ENCODE results near the gene TBCD.

Gene TBCD

DNA sequence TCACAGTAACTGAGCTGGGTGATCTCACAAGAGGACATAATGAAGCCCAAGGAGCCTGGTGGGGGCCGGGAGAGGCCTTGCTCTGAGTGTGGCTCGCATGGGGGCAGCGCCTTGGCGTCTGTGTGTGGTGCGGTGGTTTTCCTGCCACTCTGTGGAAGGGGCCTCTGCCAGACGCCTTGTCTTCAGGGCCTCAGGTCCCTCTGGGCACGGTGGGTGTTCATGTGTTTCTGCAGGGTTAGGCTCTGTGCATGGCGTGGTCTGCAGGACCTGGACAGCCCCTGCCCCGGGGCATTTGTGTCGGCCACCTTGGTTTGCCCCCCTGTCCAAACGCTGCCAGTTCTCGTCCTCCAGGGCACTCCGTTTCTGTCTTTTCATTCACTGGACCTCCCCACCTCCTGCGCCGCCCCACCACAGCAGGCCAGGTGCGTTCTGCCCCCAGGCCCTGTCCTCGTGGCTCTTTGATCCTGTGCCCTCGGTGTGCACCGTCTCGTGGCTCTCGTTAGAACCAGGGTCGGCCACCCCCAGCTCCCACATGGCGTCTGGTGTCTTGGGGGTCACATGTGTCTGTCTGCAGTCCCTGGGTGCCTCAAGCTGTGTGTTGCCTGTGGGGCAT lies 131.7 kb downstream of the TBCD start:
- no peaks in the 10 kb centered on the region for H3K27me3 ChIP-seq (ENCODE audit: control insufficient read depth in 1 of 2, insufficient read depth in 2 of 2, low read length in 2 of 2)
- H3K4me1 ChIP-seq (ENCODE audit: insufficient read depth, low read length), result peaks cover 20% of the 10 kb centered on the region
- no peak overlapping the region for H3K27ac ChIP-seq (ENCODE audit: low read depth, low read length)
- no peaks in the 10 kb centered on the region for H3K9me3 ChIP-seq (ENCODE audit: low read length)
- H3K4me3 ChIP-seq (ENCODE audit: low read depth in 1 of 2, low read length in 2 of 2), result no peak overlapping the region
- no peaks in the 10 kb centered on the region for H3K36me3 ChIP-seq (ENCODE audit: insufficient read depth, low read length)
- no peak overlapping the region for H3K9ac ChIP-seq (ENCODE audit: low read length)

- Histone ChIP-seq H3K27ac (ENCODE audit: low read depth, low read length) (no peak overlapping the region), H3K9me3 (ENCODE audit: low read length) (no peaks in the 10 kb centered on the region), H3K9ac (ENCODE audit: low read length) (no peak overlapping the region), H3K4me3 (ENCODE audit: low read depth in 1 of 2, low read length in 2 of 2) (no peak overlapping the region), H3K36me3 (ENCODE audit: insufficient read depth, low read length) (no peaks in the 10 kb centered on the region), H3K4me1 (ENCODE audit: insufficient read depth, low read length) (peaks cover 20% of the 10 kb centered on the region), H3K27me3 (ENCODE audit: control insufficient read depth in 1 of 2, insufficient read depth in 2 of 2, low read length in 2 of 2) (no peaks in the 10 kb centered on the region)
Observed at GRCh38 chr17:82884341-82884969, 132.6 kb downstream of the TBCD start.

DNA sequence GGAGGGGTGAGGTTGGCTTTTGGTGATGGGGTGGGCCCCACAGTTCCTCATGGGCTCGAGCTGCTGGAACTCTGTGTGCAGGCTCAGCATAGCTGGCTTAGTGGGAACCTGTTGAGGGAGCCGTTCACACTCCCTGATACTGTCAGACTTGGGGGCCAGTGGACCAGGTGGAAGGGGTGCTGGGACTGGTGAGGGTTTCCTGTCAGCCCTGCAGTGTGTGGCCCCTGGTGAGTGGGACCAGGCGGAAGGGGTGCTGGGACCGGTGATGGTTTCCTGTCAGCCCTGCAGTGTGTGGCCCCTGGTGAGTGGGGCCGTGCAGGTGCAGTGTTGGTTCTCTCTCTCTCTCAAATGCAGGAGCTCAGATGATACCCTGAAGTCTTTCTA lies 133.1 kb downstream of the TBCD start:
- H3K4me1 ChIP-seq (ENCODE audit: insufficient read depth, low read length), result peaks cover 20% of the 10 kb centered on the region
- no peak overlapping the region for H3K27ac ChIP-seq (ENCODE audit: low read depth, low read length)
- H3K4me3 ChIP-seq (ENCODE audit: low read depth in 1 of 2, low read length in 2 of 2), result no peak overlapping the region
- no peak overlapping the region for H3K9ac ChIP-seq (ENCODE audit: low read length)
- no peaks in the 10 kb centered on the region for H3K27me3 ChIP-seq (ENCODE audit: control insufficient read depth in 1 of 2, insufficient read depth in 2 of 2, low read length in 2 of 2)
- H3K9me3 ChIP-seq (ENCODE audit: low read length), result no peaks in the 10 kb centered on the region
- no peaks in the 10 kb centered on the region for H3K36me3 ChIP-seq (ENCODE audit: insufficient read depth, low read length)

DNA sequence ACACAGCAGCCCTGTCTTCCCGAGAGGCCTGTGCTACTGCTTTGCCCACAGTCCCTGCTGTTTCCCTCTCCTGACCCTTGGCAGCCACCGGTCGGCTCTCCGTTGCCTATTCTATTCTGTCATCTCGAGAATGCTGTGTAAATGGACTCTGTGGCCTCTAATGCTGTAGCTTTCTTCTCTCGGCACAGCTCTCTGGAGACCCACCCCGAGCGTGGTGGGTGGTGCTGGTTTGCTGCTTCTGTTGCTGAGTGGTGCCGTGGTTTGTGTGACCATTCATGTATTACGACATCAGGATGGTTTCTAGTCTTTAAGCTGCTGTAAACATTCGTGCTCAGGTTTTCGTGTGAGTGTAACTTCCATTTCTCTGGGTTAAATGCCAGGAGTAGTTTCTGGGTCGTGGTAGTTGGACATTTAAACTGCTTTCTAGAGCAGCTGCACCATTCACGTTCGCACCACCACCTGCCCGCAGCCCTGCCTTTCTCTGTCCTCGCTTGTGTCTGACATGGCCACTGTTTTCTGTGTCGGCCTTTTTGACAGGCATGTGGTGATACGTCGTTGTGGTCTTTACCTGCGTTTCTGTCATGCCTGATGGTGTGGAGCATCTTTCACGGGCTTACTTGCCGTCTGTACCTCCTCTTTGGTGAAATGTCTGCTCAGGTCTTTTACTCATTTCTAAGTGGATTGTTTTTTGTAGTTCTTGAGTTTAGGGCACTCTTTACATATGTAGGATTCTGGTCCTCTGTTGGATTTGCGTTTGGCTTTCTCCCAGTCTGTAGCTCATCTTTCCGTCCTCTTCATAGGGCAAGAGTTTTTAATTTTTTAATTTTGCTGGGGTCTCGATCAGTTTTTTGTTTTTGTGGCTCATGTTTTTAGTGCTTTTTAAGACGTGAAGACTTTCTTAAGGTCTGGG lies 135.6 kb downstream of the TBCD start:
- H3K27me3 ChIP-seq (ENCODE audit: control insufficient read depth in 1 of 2, insufficient read depth in 2 of 2, low read length in 2 of 2), result no peaks in the 10 kb centered on the region
- no peaks in the 10 kb centered on the region for H3K36me3 ChIP-seq (ENCODE audit: insufficient read depth, low read length)
- H3K4me3 ChIP-seq (ENCODE audit: low read depth in 1 of 2, low read length in 2 of 2), result no peak overlapping the region
- H3K9ac ChIP-seq (ENCODE audit: low read length), result no peak overlapping the region
- H3K4me1 ChIP-seq (ENCODE audit: insufficient read depth, low read length), result peaks cover 10% of the 10 kb centered on the region
- H3K9me3 ChIP-seq (ENCODE audit: low read length), result no peaks in the 10 kb centered on the region
- no peak overlapping the region for H3K27ac ChIP-seq (ENCODE audit: low read depth, low read length)

- no peak overlapping the region for H3K9ac ChIP-seq (ENCODE audit: low read length)
- no peaks in the 10 kb centered on the region for H3K9me3 ChIP-seq (ENCODE audit: low read length)
- no peaks in the 10 kb centered on the region for H3K36me3 ChIP-seq (ENCODE audit: insufficient read depth, low read length)
- no peak overlapping the region for H3K4me3 ChIP-seq (ENCODE audit: low read depth in 1 of 2, low read length in 2 of 2)
- H3K4me1 ChIP-seq (ENCODE audit: insufficient read depth, low read length), result peaks cover 9% of the 10 kb centered on the region
- H3K27me3 ChIP-seq (ENCODE audit: control insufficient read depth in 1 of 2, insufficient read depth in 2 of 2, low read length in 2 of 2), result no peaks in the 10 kb centered on the region
- H3K27ac ChIP-seq (ENCODE audit: low read depth, low read length), result no peak overlapping the region
Observed at GRCh38 chr17:82888583-82889495, 137.0 kb downstream of the TBCD start.

- H3K9me3 ChIP-seq (ENCODE audit: low read length), result no peaks in the 10 kb centered on the region
- no peak overlapping the region for H3K27ac ChIP-seq (ENCODE audit: low read depth, low read length)
- peaks cover 9% of the 10 kb centered on the region for H3K4me1 ChIP-seq (ENCODE audit: insufficient read depth, low read length)
- H3K9ac ChIP-seq (ENCODE audit: low read length), result no peak overlapping the region
- no peak overlapping the region for H3K4me3 ChIP-seq (ENCODE audit: low read depth in 1 of 2, low read length in 2 of 2)
- no peaks in the 10 kb centered on the region for H3K27me3 ChIP-seq (ENCODE audit: control insufficient read depth in 1 of 2, insufficient read depth in 2 of 2, low read length in 2 of 2)
- no peaks in the 10 kb centered on the region for H3K36me3 ChIP-seq (ENCODE audit: insufficient read depth, low read length)
Observed at GRCh38 chr17:82889496-82890338, 137.9 kb downstream of the TBCD start.

DNA sequence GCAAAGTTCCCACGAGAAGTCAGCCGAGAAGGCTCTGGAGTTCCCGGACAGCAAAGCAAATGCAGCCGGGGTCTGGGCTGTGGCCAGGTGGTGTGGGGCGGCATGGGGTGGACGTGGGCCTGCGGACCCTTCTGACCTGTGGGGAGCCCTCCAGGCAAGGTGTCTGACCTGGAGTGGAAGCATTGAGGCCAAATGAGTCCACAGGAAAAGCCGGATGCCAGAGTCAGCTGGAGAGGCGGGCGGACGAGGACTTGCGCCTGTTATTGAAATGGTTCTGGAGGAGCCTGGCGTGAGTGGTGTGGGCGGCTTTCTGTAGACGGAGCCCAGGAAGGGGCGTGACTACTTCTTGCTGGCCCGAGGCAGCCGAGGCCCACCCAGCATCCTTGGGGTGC lies 138.5 kb downstream of the TBCD start:
- no peak overlapping the region for H3K9ac ChIP-seq (ENCODE audit: low read length)
- H3K4me3 ChIP-seq (ENCODE audit: low read depth in 1 of 2, low read length in 2 of 2), result no peak overlapping the region
- H3K36me3 ChIP-seq (ENCODE audit: insufficient read depth, low read length), result no peaks in the 10 kb centered on the region
- H3K9me3 ChIP-seq (ENCODE audit: low read length), result no peaks in the 10 kb centered on the region
- H3K27ac ChIP-seq (ENCODE audit: low read depth, low read length), result no peak overlapping the region
- no peaks in the 10 kb centered on the region for H3K27me3 ChIP-seq (ENCODE audit: control insufficient read depth in 1 of 2, insufficient read depth in 2 of 2, low read length in 2 of 2)
- H3K4me1 ChIP-seq (ENCODE audit: insufficient read depth, low read length), result peaks cover 6% of the 10 kb centered on the region

- Histone ChIP-seq H3K9me3 (ENCODE audit: low read length) (no peaks in the 10 kb centered on the region), H3K36me3 (ENCODE audit: insufficient read depth, low read length) (no peaks in the 10 kb centered on the region), H3K9ac (ENCODE audit: low read length) (no peak overlapping the region), H3K27me3 (ENCODE audit: control insufficient read depth in 1 of 2, insufficient read depth in 2 of 2, low read length in 2 of 2) (no peaks in the 10 kb centered on the region), H3K27ac (ENCODE audit: low read depth, low read length) (no peak overlapping the region), H3K4me1 (ENCODE audit: insufficient read depth, low read length) (peaks cover 5% of the 10 kb centered on the region), H3K4me3 (ENCODE audit: low read depth in 1 of 2, low read length in 2 of 2) (no peak overlapping the region)
Observed at GRCh38 chr17:82890926-82891678, 139.2 kb downstream of the TBCD start.

DNA sequence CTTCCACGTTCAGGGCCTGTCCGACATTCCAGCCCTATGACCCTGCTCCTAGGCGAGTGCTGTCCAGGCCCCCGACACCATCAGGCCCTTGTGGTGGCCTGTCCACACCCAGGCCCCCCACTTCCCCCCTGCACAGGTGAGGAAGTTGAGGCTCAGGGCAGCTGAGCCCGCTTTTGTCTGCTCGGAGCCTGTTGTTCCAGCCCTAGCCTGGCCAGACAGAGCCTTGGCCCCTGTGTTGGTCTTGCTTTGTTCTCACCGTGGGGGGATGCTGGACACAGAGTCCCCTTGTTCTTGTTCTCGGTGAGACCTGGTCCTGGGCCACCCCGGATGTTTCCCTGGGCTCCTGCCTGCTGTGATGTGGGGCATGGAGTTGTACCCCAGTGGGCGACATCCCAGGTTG lies 140.0 kb downstream of the TBCD start:
- Histone ChIP-seq H3K9me3 (ENCODE audit: low read length) (no peaks in the 10 kb centered on the region), H3K27ac (ENCODE audit: low read depth, low read length) (no peak overlapping the region), H3K36me3 (ENCODE audit: insufficient read depth, low read length) (no peaks in the 10 kb centered on the region), H3K9ac (ENCODE audit: low read length) (no peak overlapping the region), H3K27me3 (ENCODE audit: control insufficient read depth in 1 of 2, insufficient read depth in 2 of 2, low read length in 2 of 2) (no peaks in the 10 kb centered on the region), H3K4me3 (ENCODE audit: low read depth in 1 of 2, low read length in 2 of 2) (no peak overlapping the region), H3K4me1 (ENCODE audit: insufficient read depth, low read length) (peaks cover 5% of the 10 kb centered on the region)
